ENCODE data around the gene ADAMTS17.

The ADAMTS17 gene

DNA sequence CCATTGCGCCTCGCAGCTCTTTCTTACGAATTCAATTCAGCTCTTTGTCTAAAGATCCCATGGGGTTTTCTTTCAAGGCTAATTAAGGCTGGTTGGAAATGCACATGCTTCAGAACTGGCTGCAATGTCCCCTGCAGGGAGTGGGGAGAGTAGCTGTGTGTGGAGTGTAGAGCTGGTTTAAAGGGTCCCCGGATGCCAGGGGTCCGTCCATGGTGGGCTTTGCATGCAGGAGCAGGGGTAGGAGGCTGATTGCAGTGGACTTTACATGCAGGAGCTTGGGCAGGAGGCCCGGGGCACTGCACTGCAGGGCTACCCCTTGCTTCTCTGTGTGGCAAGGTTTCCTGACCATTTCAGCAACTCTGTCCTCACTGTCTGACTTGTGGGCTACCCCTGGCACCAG, 346.9 kb downstream of the ADAMTS17 start:
- TF ChIP-seq, protein P1, sequence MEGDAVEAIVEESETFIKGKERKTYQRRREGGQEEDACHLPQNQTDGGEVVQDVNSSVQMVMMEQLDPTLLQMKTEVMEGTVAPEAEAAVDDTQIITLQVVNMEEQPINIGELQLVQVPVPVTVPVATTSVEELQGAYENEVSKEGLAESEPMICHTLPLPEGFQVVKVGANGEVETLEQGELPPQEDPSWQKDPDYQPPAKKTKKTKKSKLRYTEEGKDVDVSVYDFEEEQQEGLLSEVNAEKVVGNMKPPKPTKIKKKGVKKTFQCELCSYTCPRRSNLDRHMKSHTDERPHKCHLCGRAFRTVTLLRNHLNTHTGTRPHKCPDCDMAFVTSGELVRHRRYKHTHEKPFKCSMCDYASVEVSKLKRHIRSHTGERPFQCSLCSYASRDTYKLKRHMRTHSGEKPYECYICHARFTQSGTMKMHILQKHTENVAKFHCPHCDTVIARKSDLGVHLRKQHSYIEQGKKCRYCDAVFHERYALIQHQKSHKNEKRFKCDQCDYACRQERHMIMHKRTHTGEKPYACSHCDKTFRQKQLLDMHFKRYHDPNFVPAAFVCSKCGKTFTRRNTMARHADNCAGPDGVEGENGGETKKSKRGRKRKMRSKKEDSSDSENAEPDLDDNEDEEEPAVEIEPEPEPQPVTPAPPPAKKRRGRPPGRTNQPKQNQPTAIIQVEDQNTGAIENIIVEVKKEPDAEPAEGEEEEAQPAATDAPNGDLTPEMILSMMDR (IDR thresholded peaks at IDR 0.05; ENCODE audit: low read depth, low read length, missing control alignments): no peak
- no peak overlapping the region for H3K4me3 ChIP-seq (ENCODE audit: low read depth, low read length)
- DNase-seq (ENCODE audit: low read depth): no peak

DNA sequence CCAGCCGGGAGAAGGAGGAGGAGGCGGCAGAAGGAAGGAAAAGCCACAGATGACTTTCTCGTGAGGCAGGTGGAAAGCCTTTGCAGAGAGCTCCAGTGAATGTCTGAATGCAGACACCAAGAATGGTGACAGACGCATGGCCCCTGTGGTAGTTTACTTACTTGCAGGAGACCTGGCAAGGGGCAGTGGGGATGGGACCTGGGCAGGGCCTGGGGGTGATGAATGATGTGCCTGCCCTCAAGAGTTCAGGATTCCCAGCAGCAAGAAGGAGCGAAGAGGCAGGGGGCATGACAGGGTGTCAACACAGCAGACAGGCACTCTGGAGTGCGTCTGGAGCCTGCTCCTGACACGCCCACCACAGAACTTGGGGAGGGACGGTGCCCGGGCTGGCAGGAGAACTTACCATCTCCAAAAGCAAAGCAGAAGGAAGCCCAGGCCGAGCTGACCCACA, 348.1 kb downstream of the ADAMTS17 start:
- H3K4me3 ChIP-seq (ENCODE audit: low read depth, low read length): no peak overlapping the region
- no peak for DNase-seq (ENCODE audit: low read depth)
- TF ChIP-seq, protein P1 (IDR thresholded peaks at IDR 0.05; ENCODE audit: low read depth, low read length, missing control alignments): no peak

- no peak for DNase-seq (ENCODE audit: low read depth)
- TF ChIP-seq, protein P1 (IDR thresholded peaks at IDR 0.05; ENCODE audit: low read depth, low read length, missing control alignments): no peak
These were observed 348.5 kb downstream of the ADAMTS17 start for GRCh38 chr15:99993262-99993661.

GRCh38 chr15:99992611-99993231, 349.1 kb downstream of the ADAMTS17 start:
- TF ChIP-seq, protein P1 (IDR thresholded peaks at IDR 0.05; ENCODE audit: low read depth, low read length, missing control alignments): no peak
- no peak overlapping the region for H3K4me3 ChIP-seq (ENCODE audit: low read depth, low read length)
- DNase-seq (ENCODE audit: low read depth): no peak

More at GRCh38 chr15:99993262-99993661, 348.5 kb downstream of the ADAMTS17 start:
- no peak overlapping the region for H3K4me3 ChIP-seq (ENCODE audit: low read depth, low read length)

DNA sequence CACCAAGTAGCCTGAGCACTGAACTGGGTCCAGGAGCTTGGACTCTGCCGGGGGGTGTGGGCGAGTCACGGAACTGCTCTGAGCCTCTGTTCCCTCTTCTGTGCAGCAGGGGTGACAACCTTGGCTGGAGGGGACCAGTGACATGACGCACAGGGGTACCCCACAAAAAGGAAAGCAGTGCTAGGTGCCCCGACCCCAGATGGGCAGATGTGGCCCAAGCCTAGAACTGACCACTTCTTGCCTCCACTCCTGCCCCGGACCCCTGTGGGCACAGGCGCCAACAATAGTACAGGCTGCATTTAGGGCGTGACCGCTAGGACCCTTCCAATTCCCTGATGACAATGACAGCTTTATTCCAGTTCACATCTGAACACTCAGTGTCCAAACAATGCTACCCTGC, 352.7 kb downstream of the ADAMTS17 start:
- no peak for DNase-seq (ENCODE audit: low read depth)
- H3K4me3 ChIP-seq (ENCODE audit: low read depth, low read length): no peak overlapping the region
- TF ChIP-seq, protein P1 (IDR thresholded peaks at IDR 0.05; ENCODE audit: low read depth, low read length, missing control alignments): no peak

DNA sequence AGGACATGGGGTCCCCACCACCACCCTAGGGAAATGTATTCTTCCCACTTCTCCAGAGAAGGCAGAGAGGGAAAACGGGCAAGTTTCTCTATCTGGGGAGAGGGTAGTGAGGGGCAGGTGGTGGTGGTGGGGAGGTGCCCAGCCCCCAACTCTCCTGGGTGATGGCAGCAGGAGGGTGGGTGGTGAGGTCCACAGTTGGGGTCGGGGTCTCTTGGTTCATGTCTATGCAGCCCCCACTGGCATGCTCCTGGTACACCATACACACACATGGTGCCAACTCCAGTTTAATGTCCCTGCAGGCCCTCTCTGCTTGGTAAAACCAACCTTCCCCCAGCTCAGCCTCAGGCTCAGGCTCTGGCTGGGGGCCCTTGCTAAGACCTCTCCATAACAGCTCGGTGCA, 354.1 kb downstream of the ADAMTS17 start:
- H3K4me3 ChIP-seq (ENCODE audit: low read depth, low read length): no peak overlapping the region
- DNase-seq (ENCODE audit: low read depth): no peak
- TF ChIP-seq, protein P1 (IDR thresholded peaks at IDR 0.05; ENCODE audit: low read depth, low read length, missing control alignments): no peak

DNA sequence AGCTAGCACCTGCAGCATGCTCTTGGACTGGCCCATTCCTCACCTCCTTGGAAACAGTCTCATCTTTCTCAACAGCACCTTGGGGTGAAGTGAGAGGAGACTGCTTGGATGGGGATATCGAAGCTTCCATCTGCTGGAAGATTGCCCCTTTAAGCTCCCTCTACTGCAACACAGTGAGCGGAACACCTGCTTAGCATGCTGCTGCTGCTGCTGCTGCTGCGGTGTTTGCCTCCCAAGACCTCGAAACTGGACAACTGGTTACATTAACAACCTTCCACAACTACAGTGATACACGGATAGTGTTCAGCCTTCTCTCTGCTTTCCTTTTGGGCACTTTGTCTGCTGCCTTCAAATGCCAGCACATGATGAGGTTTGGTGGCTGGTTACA, 354.7 kb downstream of the ADAMTS17 start:
- DNase-seq (ENCODE audit: low read depth): no peak
- no peak overlapping the region for H3K4me3 ChIP-seq (ENCODE audit: low read depth, low read length)
- TF ChIP-seq, protein P1 (IDR thresholded peaks at IDR 0.05; ENCODE audit: low read depth, low read length, missing control alignments): no peak

Measured in GM12864 (cell line).